ENCODE results near the gene PET100. TPM values are rescaled to one million over a fixed set of nuclear protein-coding genes. Genes with fewer than 3 reads are reported as not detected.

Gene PET100
- total RNA-seq, 1 experiment from 2014 or later = 126 TPM

DNA sequence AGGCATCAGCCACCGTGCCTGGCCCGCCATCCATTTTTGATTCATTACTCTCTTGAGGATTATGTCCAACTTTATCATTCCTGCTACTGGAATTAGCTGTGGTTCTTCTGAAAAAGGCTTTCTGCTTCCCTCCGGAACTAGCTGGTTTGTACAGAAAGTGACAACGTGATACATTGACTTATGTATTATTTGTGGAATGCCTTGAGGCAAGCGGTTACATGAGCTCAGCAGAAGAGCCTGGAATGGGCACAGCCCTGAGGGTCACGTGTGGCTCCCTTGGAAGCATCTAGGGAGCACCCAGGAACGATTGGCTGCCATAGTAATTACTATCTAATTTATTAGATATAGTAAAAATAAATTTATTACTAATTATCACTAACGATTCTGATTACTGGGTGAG lies 24.8 kb downstream of the PET100 start:
- no peak overlapping the region for H3K9ac ChIP-seq (ENCODE audit: low read length)
- no TSS peak for BruUV-seq (replicated peaks)
- H4K20me1 ChIP-seq (ENCODE audit: insufficient read depth) = no peaks in the 10 kb centered on the region
- no peak overlapping the region for H3K4me2 ChIP-seq (ENCODE audit: low read length)
- DNase-seq (ENCODE audit: low read depth, low spot score) (no peak), ATAC-seq (no peak)
- CTCF ChIA-PET = interaction anchor here (1.2 kb wide), 1 partner anchor 86 kb away, joined by 5 read pairs; no protein-coding TSS in a partner anchor
- H3K9me2 ChIP-seq (ENCODE audit: insufficient read depth) = no peaks in the 10 kb centered on the region
- no peaks in the 10 kb centered on the region for H3K79me2 ChIP-seq (ENCODE audit: insufficient read depth, low read length)
- H2AFZ ChIP-seq (ENCODE audit: low read depth, low read length, poor library complexity, severe bottlenecking) = no peak overlapping the region
- no peak for TF ChIP-seq POLR2AphosphoS5 (IDR thresholded peaks at IDR 0.05; ENCODE audit: low read depth, low read length)
- no peak for TF ChIP-seq ZFX (IDR thresholded peaks at IDR 0.05)
- TF ChIP-seq, protein P1, sequence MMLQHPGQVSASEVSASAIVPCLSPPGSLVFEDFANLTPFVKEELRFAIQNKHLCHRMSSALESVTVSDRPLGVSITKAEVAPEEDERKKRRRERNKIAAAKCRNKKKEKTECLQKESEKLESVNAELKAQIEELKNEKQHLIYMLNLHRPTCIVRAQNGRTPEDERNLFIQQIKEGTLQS (IDR thresholded peaks at IDR 0.05) = no peak
- TF ChIP-seq CEBPB (IDR thresholded peaks at IDR 0.05; ENCODE audit: low read depth) = no peak
- H3K27me3 ChIP-seq (ENCODE audit: insufficient read depth, low read length) = no peaks in the 10 kb centered on the region
- POLR2A ChIA-PET = no interaction called here
- H3K4me1 ChIP-seq (ENCODE audit: control insufficient read depth in 1 of 2, insufficient read depth in 2 of 2, low read length in 2 of 2) = peaks cover 3 to 12% of the 10 kb centered on the region in 2 experiments
- H3K36me3 ChIP-seq (ENCODE audit: control insufficient read depth in 1 of 2, insufficient read depth in 2 of 2, low read length in 2 of 2) = no peaks in the 10 kb centered on the region
- RAD21 ChIA-PET (ENCODE audit: low non-redundant PET in 1 of 2, low total read pairs in 2 of 2, uncharacterized antibody in 2 of 2, unreplicated experiment in 2 of 2) = no interaction called here
- no peaks in the 10 kb centered on the region for H3K9me3 ChIP-seq (ENCODE audit: control insufficient read depth in 1 of 2, insufficient read depth in 1 of 2, low read depth in 1 of 2, low read length in 2 of 2)
- H3K27ac ChIP-seq (ENCODE audit: low read depth, low read length) = no peak overlapping the region
- H3K4me3 ChIP-seq (replicated peaks in 1 of 2; ENCODE audit: low read depth in 1 of 2, low read length in 2 of 2) = no peak overlapping the region
- intact Hi-C loops (cut with micrococcal nuclease) = no loop called here

DNA sequence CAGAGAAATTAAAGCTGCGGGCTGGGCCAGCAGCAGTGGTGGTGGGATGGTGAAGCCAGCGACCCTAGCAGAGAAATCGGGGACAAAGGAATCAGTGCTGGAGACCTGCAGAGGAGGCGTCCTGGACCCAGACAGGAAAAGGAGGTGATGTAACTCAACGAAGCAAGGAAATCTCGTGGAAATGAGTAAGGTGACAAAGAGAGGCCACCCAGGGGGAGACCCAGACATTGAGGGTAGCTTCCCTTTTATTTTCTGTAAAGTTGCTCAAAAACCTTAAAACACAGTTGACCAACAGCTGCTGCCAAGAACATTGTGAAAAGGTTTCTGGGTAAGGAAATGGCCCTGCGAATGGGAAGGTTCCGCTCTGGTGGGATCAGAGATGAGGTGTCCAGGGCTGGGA lies 26.0 kb downstream of the PET100 start:
- ChIA-PET RAD21 (ENCODE audit: low non-redundant PET in 1 of 2, low total read pairs in 2 of 2, uncharacterized antibody in 2 of 2, unreplicated experiment in 2 of 2) (no interaction called here), CTCF (interaction anchor here (1.0 kb wide), 1 partner anchor 25 kb away, joined by 4 read pairs; the partner anchor contains the start of gene TRAPPC5), POLR2A (no interaction called here)
- no peak overlapping the region for H3K9ac ChIP-seq (ENCODE audit: low read length)
- peaks cover 3 to 12% of the 10 kb centered on the region in 2 experiments for H3K4me1 ChIP-seq (ENCODE audit: control insufficient read depth in 1 of 2, insufficient read depth in 2 of 2, low read length in 2 of 2)
- DNase-seq (ENCODE audit: low read depth, low spot score) = no peak
- H3K27me3 ChIP-seq (ENCODE audit: insufficient read depth, low read length) = no peaks in the 10 kb centered on the region
- H3K9me3 ChIP-seq (ENCODE audit: control insufficient read depth in 1 of 2, insufficient read depth in 1 of 2, low read depth in 1 of 2, low read length in 2 of 2) = no peaks in the 10 kb centered on the region
- no peak for ATAC-seq
- intact Hi-C loops (cut with micrococcal nuclease) = no loop called here
- no peaks in the 10 kb centered on the region for H4K20me1 ChIP-seq (ENCODE audit: insufficient read depth)
- no peak overlapping the region for H3K27ac ChIP-seq (ENCODE audit: low read depth, low read length)
- H2AFZ ChIP-seq (ENCODE audit: low read depth, low read length, poor library complexity, severe bottlenecking) = no peak overlapping the region
- H3K4me2 ChIP-seq (ENCODE audit: low read length) = no peak overlapping the region
- no peak overlapping the region for H3K4me3 ChIP-seq (replicated peaks in 1 of 2; ENCODE audit: low read depth in 1 of 2, low read length in 2 of 2)
- BruUV-seq (replicated peaks) = no TSS peak
- no peaks in the 10 kb centered on the region for H3K79me2 ChIP-seq (ENCODE audit: insufficient read depth, low read length)
- no peaks in the 10 kb centered on the region for H3K9me2 ChIP-seq (ENCODE audit: insufficient read depth)
- no peaks in the 10 kb centered on the region for H3K36me3 ChIP-seq (ENCODE audit: control insufficient read depth in 1 of 2, insufficient read depth in 2 of 2, low read length in 2 of 2)
- no peak for TF ChIP-seq EZH2phosphoT487 (IDR thresholded peaks at IDR 0.05; ENCODE audit: borderline replicate concordance)
- TF ChIP-seq CBX3 (IDR thresholded peaks at IDR 0.05; ENCODE audit: low read depth) = no peak
- no peak for TF ChIP-seq SP1 (IDR thresholded peaks at IDR 0.05; ENCODE audit: low read depth)
- no peak for TF ChIP-seq POLR2A (IDR thresholded peaks at IDR 0.05; ENCODE audit: borderline replicate concordance, extremely low read depth, insufficient read depth, insufficient read length)
- TF ChIP-seq EZH2 (IDR thresholded peaks at IDR 0.05) = no peak
- no peak for TF ChIP-seq RAD21 (IDR thresholded peaks at IDR 0.05; ENCODE audit: low read depth)
- TF ChIP-seq SRF (IDR thresholded peaks at IDR 0.05; ENCODE audit: low read depth) = no peak
- no peak for TF ChIP-seq ZFX (IDR thresholded peaks at IDR 0.05)
- no peak for TF ChIP-seq SIN3A (IDR thresholded peaks at IDR 0.05; ENCODE audit: low read depth)
- TF ChIP-seq ZNF274 (IDR thresholded peaks at IDR 0.05; ENCODE audit: low read depth, low read length) = no peak
- no peak for TF ChIP-seq JUND (IDR thresholded peaks at IDR 0.05)
- TF ChIP-seq TCF7L2 (IDR thresholded peaks at IDR 0.05; ENCODE audit: borderline replicate concordance, extremely low read depth, insufficient read depth, insufficient read length) = no peak
- no peak for TF ChIP-seq YY1 (IDR thresholded peaks at IDR 0.05; ENCODE audit: extremely low read depth, insufficient replicate concordance, low read depth, low read length)
- no peak for TF ChIP-seq FOSL1 (IDR thresholded peaks at IDR 0.05; ENCODE audit: low read depth)
- TF ChIP-seq, protein P2, sequence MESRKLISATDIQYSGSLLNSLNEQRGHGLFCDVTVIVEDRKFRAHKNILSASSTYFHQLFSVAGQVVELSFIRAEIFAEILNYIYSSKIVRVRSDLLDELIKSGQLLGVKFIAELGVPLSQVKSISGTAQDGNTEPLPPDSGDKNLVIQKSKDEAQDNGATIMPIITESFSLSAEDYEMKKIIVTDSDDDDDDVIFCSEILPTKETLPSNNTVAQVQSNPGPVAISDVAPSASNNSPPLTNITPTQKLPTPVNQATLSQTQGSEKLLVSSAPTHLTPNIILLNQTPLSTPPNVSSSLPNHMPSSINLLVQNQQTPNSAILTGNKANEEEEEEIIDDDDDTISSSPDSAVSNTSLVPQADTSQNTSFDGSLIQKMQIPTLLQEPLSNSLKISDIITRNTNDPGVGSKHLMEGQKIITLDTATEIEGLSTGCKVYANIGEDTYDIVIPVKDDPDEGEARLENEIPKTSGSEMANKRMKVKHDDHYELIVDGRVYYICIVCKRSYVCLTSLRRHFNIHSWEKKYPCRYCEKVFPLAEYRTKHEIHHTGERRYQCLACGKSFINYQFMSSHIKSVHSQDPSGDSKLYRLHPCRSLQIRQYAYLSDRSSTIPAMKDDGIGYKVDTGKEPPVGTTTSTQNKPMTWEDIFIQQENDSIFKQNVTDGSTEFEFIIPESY (IDR thresholded peaks at IDR 0.05; ENCODE audit: extremely low read depth, insufficient replicate concordance, low read length) = no peak
